Activated CD8-positive, alpha-beta memory T cell treated with anti-CD3 and anti-CD28 coated beads, Interleukin-2, amount 10 ng/mL, durations not matched to agents 7 days and 5 days (primary cell): Measurements from ENCODE around the gene C1QTNF5. TPM values are rescaled to one million over a fixed set of nuclear protein-coding genes. Genes with fewer than 3 reads are reported as not detected.

Source experiments
- ATAC-seq: fragments of 150-1000 bp; cut with Tn5 transposase; one replicate; pipeline ENCODE4 v1.10.0; 2021; ENCODE audit warnings: moderate library complexity
- CTCF ChIA-PET: fragments of 350-600 bp; sonication (Branson Sonifier 250); formaldehyde crosslinking; loops from one replicate; lab custom pipeline; 2021; ENCODE audit warnings: antibody characterized with exemption; lab: Charles Lee
- DNase-seq: peaks from one replicate; pipeline ENCODE4 v3.0.0-alpha.2; 2020
- H3K27ac Mint-ChIP-seq: one replicate; pipeline ENCODE4 v1.8.0; 2021; ENCODE audit warnings: mild to moderate bottlenecking, mixed read lengths
- H3K27me3 Mint-ChIP-seq: one replicate; pipeline ENCODE4 v1.8.0; 2021; ENCODE audit warnings: mixed read lengths
- H3K36me3 Mint-ChIP-seq: one replicate; pipeline ENCODE4 v1.8.0; 2021; ENCODE audit warnings: mild to moderate bottlenecking, mixed read lengths
- H3K4me1 Mint-ChIP-seq: one replicate; pipeline ENCODE4 v1.8.0; 2021; ENCODE audit warnings: mixed read lengths
- H3K4me3 Mint-ChIP-seq: one replicate; pipeline ENCODE4 v1.8.0; 2021; ENCODE audit warnings: mild to moderate bottlenecking, moderate library complexity, mixed read lengths
- H3K9me3 Mint-ChIP-seq: one replicate; pipeline ENCODE4 v1.8.0; 2022; ENCODE audit warnings: low read depth, mixed read lengths
- microRNA-seq: library from miRNA; unstranded; fragments of <30 nt; microRNA quantifications from one replicate; pipeline ENCODE4 v1.2.0, GENCODE V29; 2022
- total RNA-seq, 2 experiments: library from RNA; stranded (reverse); gene quantifications; one replicate each; pipeline ENCODE4 v1.2.3, GENCODE V29; 2021

C1QTNF5 gene
- total RNA-seq, 2 experiments from 2014 or later = not detected

DNA sequence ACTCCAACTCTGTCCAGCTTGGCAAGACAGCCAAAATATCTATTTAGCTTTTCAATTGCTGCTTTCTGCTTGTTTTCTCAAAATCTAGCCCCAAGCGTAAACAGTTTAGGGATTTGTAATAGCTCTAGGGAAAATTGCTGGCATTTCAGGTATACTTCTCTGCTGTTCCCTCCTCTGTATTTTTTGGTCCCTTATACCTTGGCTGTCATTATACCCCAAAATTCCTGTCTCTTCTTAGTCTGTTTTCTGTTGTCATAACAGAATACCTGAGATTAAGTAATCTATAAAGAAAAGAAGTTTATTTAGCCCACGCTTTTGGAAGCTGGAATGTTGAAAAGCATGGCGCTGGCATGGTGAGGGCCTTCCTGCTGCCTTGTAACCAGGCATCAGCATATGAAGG lies 47.2 kb downstream of the C1QTNF5 start:
- H3K27me3 Mint-ChIP-seq = no peaks in the 10 kb centered on the region
- no peaks in the 10 kb centered on the region for H3K4me1 Mint-ChIP-seq
- DNase-seq = no peak
- no peak for ATAC-seq
- CTCF ChIA-PET = interaction anchor here (0.8 to 1.6 kb wide), 2 partner anchors 9 to 88 kb away, joined by 3 to 4 read pairs; no protein-coding TSS in a partner anchor
- H3K27ac Mint-ChIP-seq = no peak overlapping the region
- no peak overlapping the region for H3K4me3 Mint-ChIP-seq
- H3K36me3 Mint-ChIP-seq = peaks cover 28% of the 10 kb centered on the region
- H3K9me3 Mint-ChIP-seq = no peaks in the 10 kb centered on the region

DNA sequence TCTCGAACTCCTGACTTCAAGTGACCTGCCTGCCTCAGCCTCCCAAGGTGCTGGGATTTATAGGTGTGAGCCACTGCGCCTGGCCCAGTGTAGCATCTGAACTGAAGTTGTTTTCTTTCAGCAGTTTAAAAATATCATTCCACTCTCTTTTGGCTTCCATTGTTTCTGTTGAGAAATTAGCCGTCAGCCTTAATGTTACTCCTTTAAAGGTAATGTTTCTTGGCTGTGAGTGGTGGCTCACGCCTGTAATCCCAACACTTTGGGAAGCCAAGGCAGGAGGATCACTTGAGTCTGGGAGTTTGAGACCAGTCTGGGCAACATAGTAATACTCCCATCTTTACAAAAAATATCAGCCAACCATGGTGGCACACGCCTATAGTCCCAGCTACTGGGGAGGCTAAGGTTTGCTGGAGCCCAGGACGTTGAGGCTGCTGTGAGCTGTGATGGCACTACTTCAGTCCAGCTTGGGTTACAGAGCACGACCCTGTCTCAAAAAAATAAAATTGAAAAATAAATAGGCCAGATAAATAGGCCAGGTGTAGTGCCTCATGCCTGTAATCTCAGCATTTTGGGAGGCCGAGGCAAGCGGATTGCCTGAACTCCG lies 49.7 kb downstream of the C1QTNF5 start:
- H3K27ac Mint-ChIP-seq = no peak overlapping the region
- H3K4me1 Mint-ChIP-seq = no peaks in the 10 kb centered on the region
- no peaks in the 10 kb centered on the region for H3K9me3 Mint-ChIP-seq
- no peak for DNase-seq
- H3K27me3 Mint-ChIP-seq = no peaks in the 10 kb centered on the region
- CTCF ChIA-PET = interaction anchor here (0.7 to 1.7 kb wide), 8 partner anchors 8 to 152 kb away, joined by 3 to 7 read pairs (median 3); no protein-coding TSS in a partner anchor
- no peak overlapping the region for H3K4me3 Mint-ChIP-seq
- no peak for ATAC-seq
- peaks cover 33% of the 10 kb centered on the region for H3K36me3 Mint-ChIP-seq

Small RNAs within 50 kb of the gene (microRNA-seq; reads per million reads assigned to microRNA genes)
- gene MIR6756 = not detected

Other genes with a start within 250 kb of the C1QTNF5 start
- gene DPAGT1, start 239.0 kb downstream of the C1QTNF5 start, total RNA-seq = 10 to 100 TPM; 65.1 to 77.1 TPM
- 10 to 100 TPM; 30.6 to 35.1 TPM for gene C2CD2L, start 233.5 kb downstream of the C1QTNF5 start, total RNA-seq
- gene HINFP, start 219.3 kb downstream of the C1QTNF5 start, total RNA-seq = 10 to 100 TPM; 40.4 to 43.0 TPM
- not detected for gene ABCG4, start 191.8 kb downstream of the C1QTNF5 start, total RNA-seq
- gene NLRX1, start 172.2 kb downstream of the C1QTNF5 start, total RNA-seq = 10 to 100 TPM; 21.2 to 22.2 TPM
- gene NHERF4, start 155.4 kb downstream of the C1QTNF5 start, total RNA-seq = under 1 TPM; 0.19 to 0.35 TPM
- 10 to 100 TPM; 40.0 to 49.2 TPM for gene CBL, start 134.5 kb downstream of the C1QTNF5 start, total RNA-seq
- gene MCAM, start 23.8 kb downstream of the C1QTNF5 start, total RNA-seq = 1 to 10 TPM; 2.5 to 3.9 TPM
- 10 to 100 TPM; 38.7 to 42.1 TPM for gene RNF26, start 6.4 kb downstream of the C1QTNF5 start, total RNA-seq
- gene MFRP, start 5.8 kb upstream of the C1QTNF5 start, total RNA-seq = not detected
- gene USP2, start 40.8 kb upstream of the C1QTNF5 start, total RNA-seq = under 1 TPM; 0.28 to 0.76 TPM
- under 1 TPM in 1 of 2 experiments, not detected in 1; 0.30 TPM for gene THY1, start 82.3 kb upstream of the C1QTNF5 start, total RNA-seq